Putamen (tissue), 1 donor: ENCODE data around the gene CASP10.
"Not testable (repeated sequence)": the region's sequence is repeated elsewhere in the genome, so short reads cannot be mapped to it uniquely, and the experiment has no call there.

Source experiments
- DNase-seq: peaks from one replicate; pipeline ENCODE4 v3.0.0-alpha.2; 2016; ENCODE audit warnings: low spot score

CASP10 gene, protein sequence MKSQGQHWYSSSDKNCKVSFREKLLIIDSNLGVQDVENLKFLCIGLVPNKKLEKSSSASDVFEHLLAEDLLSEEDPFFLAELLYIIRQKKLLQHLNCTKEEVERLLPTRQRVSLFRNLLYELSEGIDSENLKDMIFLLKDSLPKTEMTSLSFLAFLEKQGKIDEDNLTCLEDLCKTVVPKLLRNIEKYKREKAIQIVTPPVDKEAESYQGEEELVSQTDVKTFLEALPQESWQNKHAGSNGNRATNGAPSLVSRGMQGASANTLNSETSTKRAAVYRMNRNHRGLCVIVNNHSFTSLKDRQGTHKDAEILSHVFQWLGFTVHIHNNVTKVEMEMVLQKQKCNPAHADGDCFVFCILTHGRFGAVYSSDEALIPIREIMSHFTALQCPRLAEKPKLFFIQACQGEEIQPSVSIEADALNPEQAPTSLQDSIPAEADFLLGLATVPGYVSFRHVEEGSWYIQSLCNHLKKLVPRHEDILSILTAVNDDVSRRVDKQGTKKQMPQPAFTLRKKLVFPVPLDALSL

DNA sequence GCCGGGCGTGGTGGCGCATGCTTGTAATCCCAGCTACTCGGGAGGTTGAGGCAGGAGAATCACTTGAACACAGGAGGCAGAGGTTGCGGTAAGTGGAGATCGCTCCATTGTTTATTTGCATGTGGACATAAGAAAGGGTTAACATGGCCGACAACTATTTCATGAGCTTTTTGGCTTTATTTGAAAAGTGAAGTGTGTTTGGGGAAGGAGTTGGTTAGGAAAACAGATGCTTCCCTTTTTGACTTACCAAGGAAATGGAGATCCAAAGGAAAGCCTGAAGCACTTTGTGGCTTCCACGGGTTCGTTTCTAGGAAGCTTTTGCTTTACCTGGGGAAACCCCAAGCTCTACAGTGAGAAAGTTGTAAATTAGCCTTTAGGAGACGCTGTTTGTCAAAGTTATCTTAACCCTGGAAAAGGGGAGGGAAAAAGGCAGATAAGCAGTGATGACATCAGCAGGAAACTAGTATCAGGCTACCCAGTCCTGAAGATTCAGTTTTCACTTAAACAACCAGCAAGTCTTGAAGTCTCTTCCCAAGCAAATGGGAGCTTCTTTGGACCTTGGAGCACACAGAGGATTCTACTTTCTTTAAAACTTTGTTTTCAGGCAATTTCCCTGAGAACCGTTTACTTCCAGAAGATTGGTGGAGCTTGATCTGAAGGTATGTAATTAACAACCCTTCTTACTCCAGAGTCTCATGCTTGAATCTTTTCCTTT lies at the start of gene CASP10:
CASP10 (plus strand) TSS at position 492 of the 715 bp plus-strand sequence. CDS start 2,637 bp downstream, outside the sequence.
- DNase-seq, result peak; percentile 9

DNA sequence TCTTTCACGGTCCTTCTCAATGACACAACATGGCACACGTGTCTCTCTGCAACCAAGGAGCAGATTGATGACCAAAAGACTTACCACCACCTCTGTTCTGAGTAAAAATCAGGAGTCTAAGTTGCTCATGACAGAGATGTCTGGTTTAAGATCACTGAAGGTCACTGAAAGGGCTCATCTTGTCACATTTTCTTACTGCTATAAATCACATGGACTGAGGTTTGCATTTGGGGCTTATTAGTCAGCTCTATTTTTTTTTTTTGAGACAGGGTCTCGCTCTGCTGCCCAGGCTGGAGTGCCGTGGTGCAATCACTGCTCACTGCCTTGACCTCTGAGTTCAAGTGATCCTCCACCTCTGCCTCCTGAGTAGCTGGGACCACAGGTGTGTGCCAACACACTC lies 47.6 kb upstream of the CASP10 start:
- no peak for DNase-seq

DNA sequence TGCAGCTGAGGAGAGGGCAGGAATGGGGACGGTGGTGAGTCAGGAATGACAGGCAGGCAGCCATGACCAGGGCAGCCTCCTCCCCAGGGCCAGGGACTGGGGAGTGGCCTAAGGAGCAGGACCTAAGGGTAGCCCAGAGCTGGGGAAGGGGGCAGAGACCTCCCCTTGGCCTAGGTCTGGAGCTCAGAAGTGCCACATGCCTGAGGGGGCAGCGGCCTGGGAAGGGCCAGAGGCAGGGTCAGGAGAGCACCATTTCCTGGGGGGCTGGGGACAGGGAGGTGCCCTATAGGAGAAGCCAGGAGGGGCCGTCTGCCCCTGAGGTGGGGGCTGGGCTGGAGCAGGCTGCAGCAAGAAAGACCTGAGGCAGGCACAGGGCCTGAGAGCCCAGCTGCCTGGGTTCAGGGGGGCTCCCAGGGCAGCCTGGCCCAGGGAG lies 46.0 kb upstream of the CASP10 start:
- DNase-seq, result no peak

DNA sequence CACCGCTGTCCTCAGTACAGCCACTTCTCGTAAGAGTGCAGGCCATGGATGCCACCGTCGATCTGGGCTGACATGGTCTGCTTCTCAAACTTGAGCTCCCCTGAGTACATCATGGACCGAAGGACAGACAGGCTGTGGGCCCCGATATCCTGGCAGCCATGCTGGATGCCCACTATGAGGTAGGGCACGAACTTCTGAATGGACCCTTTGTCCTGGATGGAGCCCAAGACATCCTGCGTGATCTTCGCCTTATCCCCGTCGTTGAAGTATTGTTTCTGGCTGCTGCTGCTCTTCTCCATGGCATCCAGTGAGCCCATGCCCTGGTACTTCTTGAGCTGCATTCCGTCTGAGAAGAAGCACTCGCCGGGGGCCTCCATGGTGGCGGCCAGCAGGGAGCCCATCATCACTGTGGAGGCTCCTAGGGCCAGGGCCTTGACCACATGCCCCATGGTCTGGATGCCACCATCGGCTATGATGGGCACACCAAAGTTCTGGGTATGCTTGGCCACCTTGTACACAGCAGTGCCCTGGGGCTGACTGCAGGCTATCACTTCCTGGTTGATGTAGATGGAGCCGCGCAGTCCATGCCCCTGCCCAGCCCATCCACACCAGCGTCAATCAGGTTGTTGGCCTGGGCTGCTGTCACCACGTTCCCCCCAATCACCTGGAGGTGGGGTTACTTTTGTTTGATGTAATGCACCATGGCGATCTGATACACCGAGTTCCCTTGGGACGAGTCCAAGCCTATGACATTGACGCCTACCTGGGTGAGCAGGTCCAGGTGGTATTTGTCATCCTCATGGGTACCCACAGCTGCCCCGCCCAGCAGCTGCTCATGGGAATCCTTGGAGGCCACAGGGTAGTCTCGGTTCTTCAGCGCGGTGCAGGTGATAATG lies 45.2 kb upstream of the CASP10 start:
- DNase-seq, result no peak

DNA sequence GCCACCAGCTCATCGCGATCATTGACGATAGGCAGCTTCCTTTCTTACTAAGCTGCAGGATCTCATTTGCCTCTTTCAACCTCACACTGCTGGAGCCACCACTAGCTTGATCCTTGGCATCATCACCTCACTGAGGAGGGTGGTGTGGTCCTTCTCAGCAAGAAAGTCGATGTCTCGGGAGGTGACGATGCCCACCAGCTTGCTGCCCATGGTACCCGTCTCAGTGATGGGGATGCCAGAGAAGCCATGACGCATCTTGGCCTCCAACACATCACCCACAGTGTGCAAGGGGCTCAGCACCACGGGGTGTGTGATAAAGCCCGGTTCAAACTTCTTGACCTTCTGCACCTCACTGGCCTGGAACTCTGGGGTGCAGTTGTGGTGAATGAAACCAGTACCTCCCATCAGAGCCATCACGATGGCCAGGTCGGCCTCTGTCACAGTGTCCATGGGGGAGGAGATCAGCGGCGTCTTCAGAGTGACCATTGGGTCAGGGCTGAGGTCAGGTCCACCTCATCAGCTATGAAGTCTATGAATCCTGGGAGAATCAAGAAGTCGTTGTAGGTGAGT lies 44.5 kb upstream of the CASP10 start:
- DNase-seq, result no peak

DNA sequence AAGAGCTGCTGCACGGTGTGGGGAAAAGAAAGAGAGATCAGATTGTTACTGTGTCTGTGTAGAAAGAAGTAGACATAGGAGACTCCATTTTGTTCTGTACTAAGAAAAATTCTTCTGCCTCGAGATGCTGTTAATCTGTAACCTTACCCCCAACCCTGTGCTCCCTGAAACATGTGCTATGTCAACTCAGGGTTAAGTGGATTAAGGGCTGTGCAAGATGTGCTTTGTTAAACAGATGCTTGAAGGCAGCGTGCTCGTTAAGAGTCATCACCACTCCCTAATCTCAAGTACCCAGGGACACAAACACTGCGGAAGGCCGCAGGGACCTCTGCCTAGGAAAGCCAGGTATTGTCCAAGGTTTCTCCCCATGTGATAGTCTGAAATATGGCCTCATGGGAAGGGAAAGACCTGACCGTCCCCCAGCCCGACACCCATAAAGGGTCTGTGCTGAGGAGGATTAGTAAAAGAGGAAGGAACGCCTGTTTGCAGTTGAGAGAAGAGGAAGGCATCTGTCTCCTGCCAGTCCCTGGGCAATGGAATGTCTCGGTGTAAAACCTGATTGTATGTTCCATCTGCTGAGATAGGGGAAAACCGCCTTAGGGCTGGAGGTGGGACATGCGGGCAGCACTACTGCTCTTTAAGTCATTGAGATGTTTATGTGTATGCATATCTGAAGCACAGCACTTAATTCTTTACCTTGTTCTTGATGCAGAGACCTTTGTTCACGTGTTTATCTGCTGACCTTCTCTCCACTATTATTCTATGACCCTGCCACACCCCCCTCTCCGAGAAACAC lies 43.8 kb upstream of the CASP10 start:
- not testable (repeated sequence) for DNase-seq

DNA sequence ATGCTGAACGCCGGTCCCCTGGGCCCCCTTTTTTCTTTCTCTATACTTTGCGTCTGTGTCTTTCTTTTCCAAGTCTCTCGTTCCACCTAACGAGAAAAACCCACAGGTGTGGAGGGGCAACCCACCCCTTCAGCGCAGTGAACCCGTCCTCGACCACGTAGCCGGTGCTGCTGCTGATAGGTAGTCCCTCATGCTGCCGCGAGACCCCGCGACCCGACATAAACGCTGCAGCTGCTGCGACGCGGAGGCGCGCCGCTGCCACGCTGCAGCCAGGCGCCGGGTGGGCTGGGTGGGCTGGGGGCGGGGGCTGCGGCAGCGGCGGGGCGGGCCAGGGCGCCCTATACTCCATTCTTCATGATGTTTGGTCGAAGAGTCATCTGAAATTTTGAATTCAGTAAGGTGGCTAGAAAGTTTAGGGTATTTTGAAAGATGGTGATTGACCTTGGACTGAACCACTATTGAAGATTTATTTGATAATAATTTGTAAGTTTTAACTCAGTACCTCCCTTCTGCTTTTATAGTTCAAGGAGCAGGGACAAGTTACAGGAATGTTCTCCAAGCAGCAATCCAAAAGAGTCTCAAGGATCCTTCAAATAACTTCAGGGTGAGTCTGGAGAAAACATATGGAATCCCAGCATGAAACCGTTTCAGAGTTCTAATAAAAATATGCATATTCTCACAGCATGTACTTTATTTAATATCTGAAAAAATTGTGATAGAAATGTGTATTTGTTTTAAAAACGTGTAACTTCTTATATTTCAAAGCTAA lies 42.9 kb upstream of the CASP10 start:
- DNase-seq, result no peak

DNA sequence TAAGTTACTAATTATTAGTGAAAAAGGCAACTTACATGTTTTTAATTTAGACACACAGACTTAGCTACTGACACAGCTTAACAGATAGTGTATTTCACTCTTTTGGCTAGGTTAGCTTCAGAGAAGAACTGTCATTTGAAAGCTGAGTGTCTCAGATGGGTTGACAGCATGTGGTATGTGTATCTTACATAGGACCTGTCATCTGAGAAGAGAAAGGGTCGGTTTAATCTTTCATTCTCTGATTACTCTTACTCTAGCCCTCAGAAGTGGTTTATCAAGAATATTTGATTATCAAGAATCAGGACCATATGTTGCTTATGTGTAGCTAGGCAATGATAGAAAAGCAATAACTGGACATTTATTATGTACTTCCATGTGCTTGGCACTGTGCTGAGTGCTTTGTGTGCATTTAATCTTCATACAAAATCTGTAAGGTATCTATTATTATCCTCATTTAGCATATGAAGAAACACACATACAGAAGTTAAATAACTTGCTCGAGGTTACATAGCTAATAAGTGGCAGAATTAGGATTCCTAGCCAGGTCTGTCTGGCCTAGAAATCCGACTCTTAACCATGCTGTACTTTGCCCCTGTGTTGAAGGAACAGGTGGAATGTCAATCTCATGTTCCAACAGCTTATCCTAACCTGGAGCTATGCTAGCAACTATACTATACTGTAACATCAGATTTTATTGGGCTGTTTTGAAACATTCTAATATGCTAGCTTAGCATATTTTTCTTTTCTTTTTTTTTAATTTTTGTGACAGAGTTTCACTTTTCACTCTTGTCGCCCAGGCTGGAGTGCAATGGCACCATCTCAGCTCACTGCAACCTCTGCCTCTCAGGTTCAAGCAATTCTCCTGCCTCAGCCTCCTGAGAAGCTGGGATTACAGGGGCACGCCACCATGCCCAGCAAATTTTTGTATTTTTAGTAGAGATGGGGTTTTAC lies 38.6 kb upstream of the CASP10 start:
- DNase-seq, result no peak

DNA sequence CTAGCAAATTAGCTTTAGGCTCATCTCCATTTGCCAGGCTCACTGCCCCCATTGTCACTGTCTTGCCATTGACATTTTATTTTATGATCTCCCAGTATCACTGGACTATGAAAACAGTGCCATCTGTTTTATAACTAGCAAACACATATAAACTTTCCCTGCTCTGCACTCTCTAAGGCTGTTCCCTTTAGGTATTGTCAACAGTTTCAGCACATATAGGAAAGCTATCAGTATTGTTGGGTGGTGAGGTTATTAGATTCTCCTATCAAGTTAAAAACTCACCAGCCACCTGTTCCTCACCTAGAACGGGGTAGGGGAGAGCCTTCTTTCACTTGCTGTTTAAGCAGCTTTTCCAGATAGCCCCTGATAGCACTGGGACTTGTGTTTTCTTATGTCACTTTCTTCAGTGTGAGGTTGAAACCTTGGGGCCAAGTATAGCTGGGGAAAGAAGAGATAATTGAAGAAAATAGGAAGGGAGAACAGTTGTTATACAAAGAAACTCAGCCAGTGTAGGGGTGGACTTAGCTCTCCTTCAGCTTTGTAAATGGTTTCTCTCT lies 34.4 kb upstream of the CASP10 start:
- no peak for DNase-seq

DNA sequence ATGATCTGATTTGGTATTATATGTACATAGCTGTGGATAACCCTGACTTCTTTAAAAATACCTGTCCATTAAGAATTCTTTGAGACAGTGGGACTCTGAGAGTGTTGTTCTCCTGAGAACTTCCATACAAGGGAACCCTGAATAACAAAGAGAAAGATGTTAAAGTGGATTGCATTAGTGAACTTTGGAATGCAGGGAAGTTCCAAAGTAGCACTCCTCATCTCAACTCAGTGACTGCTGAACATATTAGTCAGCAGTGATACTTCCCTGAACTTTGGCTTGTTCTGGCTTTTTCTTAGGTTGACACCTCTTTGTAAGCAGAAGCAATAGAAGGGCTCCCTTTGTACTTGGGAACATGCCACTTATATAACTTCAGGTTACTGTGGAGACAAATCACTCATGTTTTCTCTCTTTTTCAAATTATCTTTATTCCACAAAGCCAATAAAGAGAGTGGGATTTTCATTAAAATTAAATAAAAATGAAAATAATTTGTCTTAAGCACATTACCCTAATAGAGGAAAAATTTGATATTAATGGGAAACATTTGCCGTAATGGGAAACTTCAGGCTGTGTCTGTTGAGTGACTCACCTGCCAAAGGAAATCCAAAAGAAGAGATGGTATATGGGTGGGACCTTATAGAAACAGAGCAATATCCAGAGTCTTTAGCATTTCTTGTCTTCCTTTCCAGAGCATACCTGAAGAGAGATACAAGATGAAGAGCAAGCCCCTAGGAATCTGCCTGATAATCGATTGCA lies 33.7 kb upstream of the CASP10 start:
- no peak for DNase-seq

DNA sequence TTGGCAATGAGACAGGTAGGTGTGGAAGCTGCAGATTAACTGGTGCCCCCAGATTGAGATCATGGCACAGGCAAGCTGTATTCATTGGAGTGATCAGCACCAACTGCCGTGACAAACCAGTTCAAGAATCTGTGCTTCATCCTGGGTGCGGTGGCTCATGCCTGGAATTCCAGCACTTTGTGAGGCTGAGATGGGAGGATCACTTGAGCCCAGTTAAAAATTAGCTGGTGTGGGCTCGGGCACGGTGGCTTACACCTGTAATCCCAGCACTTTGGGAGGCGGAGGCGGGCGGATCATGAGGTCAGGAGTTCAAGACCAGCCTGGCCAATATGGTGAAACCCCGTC lies 33.1 kb upstream of the CASP10 start:
- DNase-seq, result not testable (repeated sequence)

DNA sequence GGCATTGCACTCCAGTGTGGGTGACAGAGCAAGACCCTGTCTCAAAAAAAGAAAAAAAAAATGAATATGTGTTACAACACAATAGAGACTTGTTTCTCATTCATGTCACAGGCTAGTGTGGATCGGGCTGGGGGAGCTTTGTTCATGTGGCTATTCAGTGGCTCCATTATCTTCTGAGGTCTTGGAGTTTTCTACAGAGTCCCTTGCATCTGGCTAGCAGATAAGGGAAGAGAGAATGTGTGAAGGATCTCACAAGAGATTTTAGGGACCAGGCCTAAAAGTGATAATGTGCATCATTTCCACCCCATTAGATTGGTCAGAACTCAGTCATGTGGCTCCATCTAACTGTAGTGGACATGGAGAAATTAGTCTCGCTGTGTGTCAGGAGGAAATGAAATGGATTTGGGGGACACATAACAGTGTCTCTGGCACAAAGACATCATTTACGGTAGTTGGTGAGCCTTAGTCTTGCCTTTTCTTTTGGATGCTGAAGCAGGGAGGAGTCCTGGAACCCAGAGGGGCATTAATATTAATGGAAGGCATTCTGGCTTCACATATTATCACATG lies 32.4 kb upstream of the CASP10 start:
- no peak for DNase-seq

DNA sequence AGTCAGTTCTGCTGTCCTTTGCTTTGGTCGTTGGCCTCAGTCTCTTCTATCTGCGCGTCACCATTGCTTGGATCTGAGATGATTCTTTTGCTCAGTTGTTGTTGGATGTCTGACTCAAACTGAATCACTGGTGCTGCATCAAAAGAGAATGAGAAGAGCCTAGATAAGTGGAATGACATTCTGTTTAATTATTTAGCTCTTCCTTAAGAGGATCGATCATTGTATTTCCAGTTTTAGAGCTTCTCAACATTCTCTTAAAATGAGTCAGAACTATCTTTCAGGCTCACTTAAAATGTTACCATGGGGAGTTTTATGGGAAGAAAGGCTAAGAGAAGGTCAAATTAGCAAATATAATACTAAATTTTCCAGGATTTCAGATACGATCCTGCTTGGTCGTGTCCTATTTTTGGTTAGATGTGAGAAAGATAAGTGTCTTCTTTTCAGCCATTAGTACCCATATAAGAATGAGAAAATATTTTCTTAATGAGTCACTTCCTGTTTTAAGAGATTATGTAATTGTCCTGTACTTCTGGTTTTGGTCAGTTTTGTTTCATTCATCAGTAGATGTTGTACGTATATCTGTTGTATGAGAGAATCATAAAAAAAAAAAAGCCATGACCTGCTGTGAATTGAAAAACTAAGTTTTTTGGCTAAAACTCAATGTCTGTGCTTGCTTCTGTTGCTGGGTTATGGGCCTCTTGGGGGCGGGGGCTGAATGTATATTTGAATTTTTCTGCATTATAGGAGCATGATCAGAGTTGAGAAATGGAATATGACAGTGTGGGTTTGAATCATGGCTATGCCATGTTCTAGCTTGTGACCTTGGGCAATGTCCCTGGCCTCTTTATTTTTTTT lies 31.6 kb upstream of the CASP10 start:
- no peak for DNase-seq

DNA sequence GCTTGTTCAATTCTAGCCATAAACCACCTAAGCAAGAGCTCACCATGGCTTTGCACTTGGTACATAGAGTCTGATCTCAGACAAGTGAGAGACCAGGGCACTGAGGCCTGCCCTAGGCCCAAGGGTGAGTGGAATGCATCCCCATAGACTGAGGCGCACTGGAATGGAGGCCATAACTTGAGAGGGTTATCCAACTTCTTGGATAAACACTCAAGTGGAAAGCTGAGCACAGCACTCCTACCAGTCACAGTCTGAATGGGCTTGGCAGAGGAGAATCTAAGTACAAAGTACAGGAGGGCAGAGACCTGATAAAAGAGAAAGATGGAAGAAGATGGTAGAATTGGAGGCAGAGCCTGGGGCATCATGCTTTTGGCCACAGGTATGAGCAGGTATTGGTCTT lies 30.4 kb upstream of the CASP10 start:
- DNase-seq, result no peak

DNA sequence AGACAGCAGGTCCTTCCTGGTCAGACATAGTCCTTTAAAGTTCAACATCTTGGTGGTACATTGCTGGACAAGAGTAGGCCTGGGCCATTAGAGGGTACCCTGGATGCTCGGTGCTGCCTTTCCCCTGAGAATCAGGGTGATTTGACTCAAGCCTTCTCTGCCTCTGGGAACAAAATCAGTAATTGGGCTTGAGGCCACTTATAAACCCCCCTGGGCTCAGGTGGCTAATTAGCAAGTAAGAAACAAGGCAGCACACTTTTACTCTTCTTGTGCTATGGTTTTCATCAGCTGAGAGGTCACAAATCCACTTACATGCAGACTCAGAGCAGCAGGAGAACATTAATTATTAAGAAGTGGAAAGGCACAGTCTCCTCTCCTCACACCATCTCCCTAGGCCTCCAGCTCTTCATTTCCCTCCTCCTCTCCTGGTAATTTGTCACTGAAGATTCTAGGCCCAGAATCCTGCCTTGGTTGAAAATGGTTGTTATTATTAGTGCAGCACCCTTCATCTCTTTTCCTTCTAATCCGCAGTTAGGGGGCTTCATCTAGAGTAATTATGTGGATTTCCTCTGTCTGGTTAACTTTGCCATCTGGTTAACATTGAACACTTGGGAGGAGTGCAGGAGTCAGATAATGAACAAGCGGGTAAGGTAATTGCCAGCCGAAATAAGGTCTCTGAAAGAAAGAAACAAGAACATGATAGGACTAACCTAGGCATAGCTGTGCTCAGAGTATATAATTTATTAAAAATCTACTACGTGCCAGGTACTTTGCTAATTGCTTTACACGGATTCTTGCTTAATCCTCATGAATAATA lies 29.7 kb upstream of the CASP10 start:
- DNase-seq, result no peak
